HG02943 (cell line): ENCODE data around the gene COMMD6.

Experiments
- ATAC-seq: cut with Tn5 transposase; IDR thresholded peaks from one replicate; pipeline ENCODE4 v1.9.1; 2021; ENCODE audit warnings: mild to moderate bottlenecking, low read depth, moderate library complexity; ENCODE audit not compliant: unreplicated experiment

Gene COMMD6

DNA sequence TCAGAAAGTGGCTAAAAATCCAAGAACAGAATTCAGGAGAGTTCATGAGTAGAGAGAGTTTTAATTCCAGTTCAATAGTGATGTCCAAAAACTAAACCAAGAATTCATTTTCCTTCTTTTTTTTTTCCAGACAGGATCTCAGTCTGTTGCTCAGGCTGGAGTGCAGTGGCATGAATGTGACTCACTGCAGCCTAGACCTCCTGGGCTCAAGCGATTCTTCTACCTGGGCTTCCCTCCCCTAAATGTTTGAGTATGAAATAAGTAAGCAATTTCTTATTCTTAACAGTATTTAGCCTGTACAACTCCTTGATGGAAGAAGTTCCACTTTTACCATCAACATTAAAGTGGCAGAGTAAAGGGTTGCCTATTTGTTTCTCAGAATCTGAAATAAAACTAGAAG, 3.8 kb downstream of the COMMD6 start:
- no peak for ATAC-seq

DNA sequence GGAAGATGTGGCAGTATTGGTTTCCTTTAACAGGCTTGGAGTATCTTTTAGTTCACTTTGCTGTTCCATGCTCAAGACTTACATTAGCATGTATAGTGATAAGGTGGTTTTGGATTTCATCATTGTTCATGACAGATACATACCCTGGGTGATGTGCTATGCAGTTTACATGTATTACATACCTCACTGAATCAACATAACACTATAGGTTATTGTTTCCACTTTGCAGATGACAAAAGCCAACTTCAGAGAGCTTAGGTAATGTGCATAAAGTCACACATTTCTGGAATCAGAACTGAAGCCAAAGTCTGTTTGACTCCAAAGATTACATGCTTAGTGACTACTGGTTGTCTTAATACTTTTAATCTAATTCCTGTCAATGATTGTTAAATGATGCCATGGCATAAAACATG, 7.1 kb downstream of the COMMD6 start:
- no peak for ATAC-seq

DNA sequence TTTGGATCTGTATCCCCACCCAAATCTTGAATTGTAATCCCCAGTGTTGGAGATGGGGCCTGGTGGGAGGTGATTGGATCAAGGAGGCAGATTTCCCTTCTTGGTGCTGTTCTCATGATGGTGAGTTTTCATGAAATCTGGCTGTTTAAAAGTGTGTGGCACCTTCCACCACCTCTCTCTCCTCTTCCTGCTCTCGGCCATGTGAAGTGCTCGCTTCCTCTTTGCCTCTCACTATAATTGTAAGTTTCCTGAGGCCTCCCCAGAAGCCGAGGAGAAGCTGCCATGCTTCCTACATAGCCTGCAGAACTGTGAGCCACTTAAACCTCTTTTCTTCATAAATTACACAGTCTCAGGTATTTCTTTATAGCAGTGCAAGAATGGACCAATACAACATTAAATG, 15.7 kb downstream of the COMMD6 start:
- no peak for ATAC-seq

DNA sequence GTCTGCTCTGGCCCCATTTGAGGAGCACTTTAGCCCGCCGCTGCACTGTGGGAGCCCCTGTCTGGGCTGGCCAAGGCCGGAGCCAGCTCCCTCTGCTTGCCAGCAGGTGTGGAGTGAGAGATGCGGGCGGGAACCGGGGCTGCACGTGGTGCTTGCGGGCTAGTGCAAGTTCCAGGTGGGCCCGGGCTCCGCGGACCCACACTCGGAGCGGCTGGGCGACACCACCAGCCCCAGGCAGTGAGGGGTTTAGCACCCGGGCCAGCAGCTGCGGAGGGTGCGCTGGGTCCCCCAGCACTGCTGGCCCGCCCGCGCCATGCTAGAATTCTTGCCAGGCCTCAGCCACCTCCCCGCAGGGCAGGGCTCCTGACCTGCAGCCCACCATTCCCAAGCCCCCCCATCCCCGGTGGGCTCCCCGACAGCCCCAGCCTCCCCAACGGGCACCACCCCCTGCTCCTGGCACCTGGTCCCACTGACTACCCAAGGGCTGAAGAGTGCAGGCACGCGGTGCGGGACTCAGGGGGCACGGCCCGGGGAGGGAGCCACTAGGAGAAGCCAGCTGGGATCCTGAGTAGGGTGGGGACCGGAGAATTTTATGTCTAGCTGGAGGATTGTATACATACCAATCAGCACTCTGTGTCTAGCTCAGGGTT, 19.1 kb downstream of the COMMD6 start:
- no peak for ATAC-seq

DNA sequence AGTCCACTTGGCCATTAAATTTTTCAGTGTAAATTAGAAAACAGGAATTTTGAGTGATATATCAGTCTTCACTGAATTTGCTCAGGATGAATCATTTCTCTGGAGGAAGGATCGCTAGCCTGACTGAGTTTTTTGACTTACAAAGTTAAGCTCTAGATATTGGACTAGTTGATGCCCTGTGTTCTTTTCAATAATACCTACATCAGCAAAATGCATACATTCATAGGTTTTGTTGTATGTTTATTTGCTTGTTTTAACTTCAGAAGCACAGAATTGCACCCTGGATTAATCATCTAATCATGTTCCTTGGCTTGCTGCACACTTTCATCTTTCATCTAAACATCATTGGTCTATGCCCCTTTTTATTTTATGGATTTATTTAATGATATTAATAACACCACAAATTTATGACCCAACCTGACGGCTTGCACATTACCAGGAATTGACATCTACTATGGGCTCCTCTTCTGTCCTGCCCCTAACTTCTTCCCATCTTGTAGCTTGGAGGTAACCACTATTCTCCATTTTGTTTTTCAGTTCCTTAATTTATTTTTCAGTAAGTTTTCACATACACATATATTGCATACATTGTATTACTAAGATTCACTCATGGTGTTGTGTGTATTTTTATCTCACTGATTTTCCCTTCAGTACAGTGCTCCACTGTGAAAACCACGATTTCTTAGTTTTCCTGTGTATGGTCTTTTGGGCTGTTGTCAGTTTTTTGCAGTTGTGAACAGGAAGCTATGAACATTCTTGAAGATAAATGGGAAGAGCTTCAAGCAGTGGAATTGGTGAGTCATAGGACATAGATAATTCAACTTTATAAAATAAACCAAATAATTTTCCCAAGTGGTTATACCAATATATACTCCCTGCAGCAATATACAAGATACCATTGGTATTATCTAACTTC, 23.3 kb downstream of the COMMD6 start:
- no peak for ATAC-seq

DNA sequence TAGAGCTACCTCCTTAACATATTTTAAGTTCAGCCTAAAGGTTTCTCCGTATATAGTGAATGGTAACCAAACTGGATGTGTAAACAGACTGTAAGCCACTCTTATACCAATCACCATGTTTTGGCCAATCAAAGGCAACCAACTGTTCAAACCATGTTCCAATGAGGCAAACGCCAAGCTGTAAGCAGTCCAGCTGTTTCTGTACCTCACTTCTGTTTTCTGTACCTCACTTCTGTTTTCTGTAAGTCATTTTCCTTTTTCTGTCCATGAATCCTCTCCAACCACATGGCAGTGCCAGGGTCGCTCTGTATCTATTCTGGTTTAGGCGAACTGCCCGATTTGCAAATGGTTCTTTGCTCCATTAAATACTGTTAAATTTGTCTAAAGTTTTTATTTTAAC, 24.4 kb downstream of the COMMD6 start:
- ATAC-seq, result no peak

DNA sequence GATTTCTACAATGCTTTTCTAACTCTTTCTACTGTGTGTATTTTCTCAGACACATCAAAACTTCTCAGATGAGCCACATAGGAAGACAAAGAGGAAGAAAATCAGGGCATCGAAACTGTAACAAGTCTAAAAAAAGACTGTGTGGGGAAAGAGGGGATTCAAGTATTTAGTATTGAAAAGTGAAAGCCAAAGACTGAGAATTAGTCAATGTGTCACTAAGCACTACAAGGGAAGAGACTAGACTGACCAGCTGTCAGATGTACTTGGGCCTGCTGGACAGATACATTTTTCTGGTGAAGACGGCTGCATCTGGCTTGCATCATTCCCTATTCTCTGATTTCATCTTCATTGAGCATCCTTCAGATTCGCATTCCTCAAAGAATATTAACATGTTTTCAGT, 25.4 kb downstream of the COMMD6 start:
- peak; percentile 96 for ATAC-seq

DNA sequence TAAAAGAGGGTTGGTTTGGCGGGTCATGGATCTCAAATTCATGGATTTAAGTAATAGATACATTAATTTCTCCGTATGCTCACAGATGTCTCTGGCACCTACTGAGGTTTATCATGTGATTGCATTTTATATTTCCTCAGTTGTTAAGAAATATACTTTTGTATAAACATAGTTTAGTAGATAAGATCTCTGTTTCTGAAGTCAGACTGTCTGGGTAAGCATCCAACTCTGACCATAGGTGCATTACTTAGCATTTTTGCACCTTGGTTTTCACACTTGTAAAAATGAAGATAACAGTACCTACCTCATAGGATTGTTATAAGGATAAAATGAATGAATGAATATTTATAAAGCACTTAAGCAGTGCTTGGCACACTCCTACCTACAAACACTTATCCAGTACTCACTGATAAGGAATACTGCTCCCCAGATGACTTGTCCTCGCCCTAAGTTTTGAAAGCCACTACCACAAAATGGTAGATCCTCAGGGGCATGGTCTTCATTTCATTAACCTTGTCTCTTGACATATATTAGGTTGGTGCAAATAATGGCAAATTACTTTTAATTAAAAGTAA, 26.5 kb downstream of the COMMD6 start:
- no peak for ATAC-seq

DNA sequence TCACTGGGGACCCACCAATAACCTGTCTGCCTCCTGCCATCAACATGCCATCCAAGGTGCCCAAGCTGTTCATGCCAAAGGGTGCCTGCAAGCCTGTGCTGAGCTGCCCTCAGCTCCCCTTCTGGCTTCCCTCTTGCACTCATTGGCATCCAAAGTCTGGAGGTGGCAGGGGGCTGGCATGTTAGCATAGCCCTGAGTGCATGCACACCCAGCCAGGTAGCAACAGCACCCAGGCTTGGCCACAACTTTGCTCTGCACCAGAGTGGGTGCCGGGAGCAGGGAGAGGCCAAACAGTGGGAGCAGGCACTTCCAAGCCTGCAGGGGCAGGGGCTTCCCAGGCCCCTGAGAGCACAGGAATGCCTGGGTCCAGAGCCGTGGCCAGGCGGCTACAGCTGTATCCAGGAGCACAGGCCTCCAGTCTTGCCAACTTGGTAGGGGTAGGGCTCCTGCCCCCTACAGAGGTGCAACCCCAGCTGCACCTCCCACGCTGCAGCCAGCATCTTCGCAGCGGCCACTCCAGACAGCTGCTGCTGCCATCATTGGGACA, 29.6 kb downstream of the COMMD6 start:
- no peak for ATAC-seq

DNA sequence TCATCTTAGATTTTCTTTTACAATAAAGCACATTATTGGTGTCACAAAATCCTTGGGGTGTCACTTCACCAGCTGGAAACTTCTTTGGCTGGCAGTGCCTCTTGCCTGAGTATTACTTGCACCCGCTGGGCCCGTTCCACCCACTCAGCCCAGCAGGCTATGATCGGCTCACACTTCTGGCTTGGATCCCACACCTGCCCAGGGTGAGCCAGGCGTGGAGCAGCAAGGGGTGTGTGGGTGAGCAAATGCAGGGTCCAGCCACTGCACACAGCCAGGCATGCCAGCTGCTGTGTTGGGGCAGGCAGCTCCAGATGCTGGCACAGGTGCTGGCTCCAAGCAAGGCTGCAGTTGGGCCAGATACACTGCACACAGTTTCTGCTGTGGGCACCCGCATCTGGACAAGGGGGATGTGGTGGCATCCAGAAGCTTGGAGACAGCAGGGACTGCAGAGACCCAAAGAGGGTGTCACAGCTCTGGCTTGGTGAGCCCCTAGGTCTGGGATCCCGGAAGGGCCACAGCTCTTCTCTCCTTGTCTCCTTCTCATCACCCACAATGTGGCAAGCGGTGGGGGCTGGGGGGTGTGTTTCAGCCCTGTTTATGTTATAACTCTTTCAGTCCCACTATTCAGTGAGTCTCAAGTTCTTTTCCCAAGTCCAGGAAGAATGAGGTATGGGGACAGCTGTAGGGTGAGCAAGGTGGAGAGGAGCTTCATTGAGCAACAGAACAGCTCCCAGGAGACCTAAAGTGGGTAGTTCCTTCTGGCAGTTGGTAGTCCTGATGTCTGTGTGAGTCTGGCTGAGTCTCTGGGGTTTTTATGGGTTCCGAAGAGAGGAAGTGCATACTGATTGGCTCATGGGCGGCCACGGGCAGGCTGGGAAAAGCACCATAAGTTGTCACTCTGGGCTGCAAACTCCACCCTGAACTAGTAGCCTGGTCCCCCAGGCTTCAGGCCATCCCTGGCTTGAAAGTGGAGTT, 30.3 kb downstream of the COMMD6 start:
- no peak for ATAC-seq

DNA sequence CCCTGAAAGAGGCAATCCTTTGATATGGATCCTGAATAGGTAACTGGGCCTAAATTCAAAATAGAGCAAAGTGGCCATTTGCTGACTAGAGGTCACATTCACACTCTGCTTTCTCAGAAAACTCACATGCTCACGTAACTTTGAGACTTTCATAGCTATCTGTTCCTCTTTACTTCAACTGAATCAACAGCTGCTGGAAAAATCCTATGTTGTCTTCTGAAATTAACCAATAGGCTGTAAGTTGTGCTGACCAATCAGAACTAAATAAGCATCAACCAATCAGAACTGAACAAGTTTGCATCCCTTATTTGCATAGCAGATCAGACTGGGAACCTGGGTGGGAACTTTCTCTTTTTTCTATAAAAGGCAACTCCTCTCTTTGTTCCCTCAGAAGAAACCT, 31.6 kb downstream of the COMMD6 start:
- ATAC-seq, result no peak

DNA sequence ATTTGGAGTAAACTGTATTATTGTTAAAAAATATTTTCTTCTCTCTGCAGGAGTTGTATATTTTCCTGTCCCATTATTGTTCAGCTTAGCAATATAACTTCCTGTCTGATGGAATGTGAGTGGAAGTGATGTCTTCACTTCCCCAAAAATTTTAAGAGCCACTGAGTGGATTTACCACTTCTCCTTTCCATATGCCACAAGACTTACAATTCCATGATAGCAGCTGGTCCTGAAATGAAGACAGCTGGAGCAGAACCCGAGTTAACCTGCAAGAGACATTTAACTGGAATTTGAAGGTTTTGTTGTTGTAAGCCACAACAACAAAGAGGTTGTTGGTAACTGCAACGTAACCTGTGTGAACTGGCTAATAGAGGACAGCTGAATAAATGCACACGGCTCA, 32.3 kb downstream of the COMMD6 start:
- ATAC-seq, result no peak

DNA sequence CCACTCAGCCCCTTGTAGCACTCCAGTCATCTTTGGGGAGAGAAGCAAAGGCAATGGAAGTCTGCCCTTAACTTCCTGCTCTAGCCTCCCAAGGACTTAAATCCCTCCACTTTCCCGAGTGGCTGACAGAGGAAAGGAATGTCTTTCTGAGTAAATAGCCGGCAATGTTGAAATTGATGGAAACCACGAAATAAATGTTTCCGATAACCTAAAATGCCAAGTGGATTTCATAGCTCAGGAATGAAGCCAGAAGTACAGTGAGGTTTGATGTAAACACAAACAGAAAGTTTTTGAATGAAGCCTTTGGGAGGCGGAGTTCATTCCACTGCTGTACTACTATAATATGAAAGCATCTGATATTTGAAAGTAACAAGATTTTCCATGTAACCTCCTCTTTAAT, 41.7 kb downstream of the COMMD6 start:
- ATAC-seq, result no peak

DNA sequence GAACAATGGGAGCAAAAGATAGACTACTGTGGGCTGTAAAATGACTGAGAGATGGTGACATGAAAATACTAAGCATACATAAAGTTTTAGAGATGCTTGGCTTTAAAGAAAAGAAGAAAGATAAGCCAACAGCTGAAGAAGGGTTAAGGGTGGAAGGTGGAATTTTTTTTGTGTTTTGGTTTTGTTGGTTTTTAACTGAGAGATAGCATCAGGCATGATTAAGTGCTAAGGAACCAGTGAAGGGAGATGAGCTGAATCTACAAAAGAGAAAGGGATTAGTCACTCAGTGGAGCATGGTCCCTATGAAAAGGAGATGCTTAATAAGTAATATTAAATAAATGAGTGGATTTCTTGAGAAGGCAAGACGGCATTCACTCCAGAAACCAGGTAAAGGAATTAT, 43.1 kb downstream of the COMMD6 start:
- ATAC-seq, result no peak

DNA sequence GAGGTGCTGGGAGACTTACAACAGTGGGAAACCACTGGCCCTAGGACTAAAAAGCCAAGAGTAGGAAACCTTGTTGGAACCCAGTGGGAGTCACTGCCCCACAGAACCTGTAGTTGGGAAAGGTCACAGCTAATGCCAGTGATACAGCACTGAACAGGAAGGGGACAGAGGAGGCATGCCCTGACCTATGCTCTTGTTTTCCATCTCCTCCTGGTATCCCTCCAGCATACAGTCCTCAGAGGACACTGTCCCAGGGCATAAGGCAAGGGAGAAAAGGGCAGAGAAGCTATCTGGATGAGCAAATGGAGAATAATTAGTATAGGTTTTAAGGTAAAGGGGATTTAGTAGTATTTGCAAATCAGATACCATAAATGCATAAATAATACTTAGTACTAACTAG, 44.5 kb downstream of the COMMD6 start:
- no peak for ATAC-seq

DNA sequence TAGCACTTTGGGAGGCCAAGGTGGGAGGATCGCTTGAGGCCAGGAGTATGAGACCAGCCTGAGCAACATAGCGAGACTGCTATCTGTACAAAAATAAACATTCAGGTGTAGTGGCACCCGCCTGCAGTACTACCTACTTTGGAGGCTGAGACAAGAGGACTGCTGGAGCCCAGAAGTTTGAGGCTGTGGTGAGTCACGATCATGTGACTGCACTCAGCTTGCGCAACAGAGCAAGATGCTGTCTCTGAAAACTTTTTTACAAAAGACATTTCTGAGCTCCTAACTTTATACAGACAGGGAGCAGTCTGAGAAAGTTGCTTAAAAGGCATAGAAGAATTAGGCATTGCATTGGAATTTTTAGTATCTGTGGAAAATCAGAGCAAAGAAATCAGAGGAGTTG, 45.3 kb downstream of the COMMD6 start:
- ATAC-seq, result no peak

DNA sequence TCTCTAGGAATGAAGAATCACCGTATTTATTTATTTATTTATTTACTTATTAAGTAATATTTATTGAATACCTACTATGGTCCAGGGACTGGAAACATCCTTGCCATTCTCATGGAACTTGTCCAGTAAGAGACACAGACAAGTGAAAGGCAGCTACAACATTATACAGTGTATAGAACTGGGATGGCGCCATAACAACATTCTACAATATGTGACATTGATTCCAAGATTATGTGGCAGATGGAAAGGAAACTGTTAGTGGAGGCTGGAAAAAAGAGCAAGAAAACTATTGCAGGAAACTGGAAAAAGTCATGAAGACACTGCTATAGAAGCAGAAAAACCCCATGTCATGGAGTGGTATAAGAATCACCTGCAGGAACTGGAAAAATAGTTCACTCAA, 46.3 kb downstream of the COMMD6 start:
- ATAC-seq, result no peak

DNA sequence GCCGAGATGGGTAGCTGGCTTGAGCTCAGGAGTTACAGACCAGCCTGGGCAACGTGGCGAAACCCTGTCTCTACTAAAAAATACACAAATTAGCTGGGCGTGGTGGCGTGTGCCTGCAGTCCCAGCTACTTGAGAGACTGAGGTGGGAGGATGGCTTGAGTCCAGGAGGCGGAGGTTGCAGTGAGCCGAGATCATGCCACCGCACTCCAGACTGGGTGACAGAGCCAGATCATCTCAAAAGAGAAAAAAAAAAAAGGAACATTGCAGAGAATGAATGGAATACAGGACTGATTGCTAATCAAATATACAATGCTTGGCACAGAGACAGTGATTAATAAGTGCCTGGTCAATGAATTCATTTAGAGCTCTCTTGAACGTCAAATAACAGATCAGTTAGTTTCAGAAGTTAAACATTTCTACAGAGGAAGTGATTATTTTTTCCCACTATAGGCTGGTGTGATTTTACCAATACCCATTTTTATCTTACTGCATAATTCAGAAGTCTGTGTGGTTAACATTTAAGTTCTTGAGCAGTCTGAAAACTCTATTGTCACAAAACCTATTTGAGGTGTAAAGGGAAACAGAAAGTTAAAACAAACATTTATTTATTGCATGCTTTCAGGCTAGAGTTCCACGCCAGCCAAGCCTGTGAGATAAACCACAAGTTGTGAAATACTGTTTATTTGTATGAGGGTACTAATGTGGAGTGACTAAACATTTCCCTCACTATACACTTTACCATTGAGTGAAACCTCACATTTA, 48.0 kb downstream of the COMMD6 start:
- peak; percentile 85 for ATAC-seq
